ENCODE results near the gene ROR1. TPM values are rescaled to one million over a fixed set of nuclear protein-coding genes. Genes with fewer than 3 reads are reported as not detected.

Gene ROR1
- total RNA-seq, 4 donors from 2014 or later, result 2.6 to 37.6 (median 11.5) TPM

- no peaks in the 10 kb centered on the region for H3K27me3 ChIP-seq
- DNase-seq, result no peak
- TF ChIP-seq POLR2A (IDR thresholded peaks at IDR 0.05) (no peak), CTCF (IDR thresholded peaks at IDR 0.05) (no peak)
- no peaks in the 10 kb centered on the region for H3K4me1 ChIP-seq
- H3K36me3 ChIP-seq, result no peaks in the 10 kb centered on the region
- no peak overlapping the region for H3K27ac ChIP-seq
- no peak overlapping the region for H3K4me3 ChIP-seq
- H3K9me3 ChIP-seq, result no peaks in the 10 kb centered on the region
- intact Hi-C loops (cut with DNase I; ENCODE audit: low total_unique reads), result no loop called here
Observed at GRCh38 chr1:63983391-63984256, 209.8 kb downstream of the ROR1 start.

DNA sequence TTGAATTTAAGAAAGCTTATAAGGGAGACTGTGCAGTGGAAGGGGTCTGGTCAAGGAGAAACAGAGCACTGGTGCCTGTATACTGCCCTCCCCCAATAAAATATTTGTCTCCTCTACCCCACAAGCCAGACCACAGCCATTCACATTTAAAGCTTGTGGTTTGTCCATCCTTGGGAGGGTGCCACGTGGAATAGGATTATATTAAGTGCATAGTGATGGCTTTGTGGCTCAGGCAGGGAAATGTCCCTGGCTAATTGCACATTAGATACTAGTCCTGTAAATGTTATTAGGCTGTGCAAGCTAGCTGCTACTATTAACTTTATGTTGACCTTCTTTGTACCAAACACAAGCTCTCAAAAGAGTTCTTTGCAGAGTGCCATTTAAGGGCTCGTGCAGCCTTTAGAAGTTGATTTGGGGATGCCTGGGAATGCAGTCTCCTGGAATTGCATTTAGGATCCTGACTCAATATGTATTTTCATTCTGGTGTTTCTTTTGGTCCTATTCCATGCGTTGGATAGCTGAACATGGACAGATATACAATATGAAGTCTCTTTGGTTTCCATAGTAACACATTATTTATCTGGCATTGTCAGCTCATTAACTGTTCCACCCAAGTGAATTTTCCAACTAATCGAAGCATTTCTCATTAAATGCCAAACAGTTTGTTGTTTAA, 210.6 kb downstream of the ROR1 start:
- Histone ChIP-seq H3K27me3 (no peaks in the 10 kb centered on the region), H3K36me3 (no peaks in the 10 kb centered on the region), H3K27ac (no peak overlapping the region), H3K4me1 (no peaks in the 10 kb centered on the region), H3K9me3 (no peaks in the 10 kb centered on the region), H3K4me3 (no peak overlapping the region)
- no peak for TF ChIP-seq CTCF (IDR thresholded peaks at IDR 0.05)
- TF ChIP-seq POLR2A (IDR thresholded peaks at IDR 0.05), result no peak
- no peak for DNase-seq
- intact Hi-C loops (cut with DNase I; ENCODE audit: low total_unique reads), result no loop called here

- Histone ChIP-seq H3K27ac (no peak overlapping the region), H3K4me1 (no peaks in the 10 kb centered on the region), H3K36me3 (no peaks in the 10 kb centered on the region), H3K4me3 (no peak overlapping the region), H3K9me3 (no peaks in the 10 kb centered on the region), H3K27me3 (no peaks in the 10 kb centered on the region)
- intact Hi-C loops (cut with DNase I; ENCODE audit: low total_unique reads), result no loop called here
- no peak for TF ChIP-seq POLR2A (IDR thresholded peaks at IDR 0.05)
- no peak for TF ChIP-seq CTCF (IDR thresholded peaks at IDR 0.05)
- DNase-seq, result no peak
Observed at GRCh38 chr1:63984930-63985290, 211.1 kb downstream of the ROR1 start.

GRCh38 chr1:63987014-63987627, 213.3 kb downstream of the ROR1 start:
- H3K36me3 ChIP-seq, result no peaks in the 10 kb centered on the region
- no peak overlapping the region for H3K4me3 ChIP-seq
- no peaks in the 10 kb centered on the region for H3K27me3 ChIP-seq
- intact Hi-C loops (cut with DNase I; ENCODE audit: low total_unique reads), result no loop called here
- no peak for DNase-seq
- no peaks in the 10 kb centered on the region for H3K9me3 ChIP-seq
- no peaks in the 10 kb centered on the region for H3K4me1 ChIP-seq
- TF ChIP-seq CTCF (IDR thresholded peaks at IDR 0.05) (no peak), POLR2A (IDR thresholded peaks at IDR 0.05) (no peak)
- H3K27ac ChIP-seq, result no peak overlapping the region

- intact Hi-C loops (cut with DNase I; ENCODE audit: low total_unique reads), result no loop called here
- DNase-seq, result no peak
- TF ChIP-seq POLR2A (IDR thresholded peaks at IDR 0.05) (no peak), CTCF (IDR thresholded peaks at IDR 0.05) (no peak)
- Histone ChIP-seq H3K27me3 (no peaks in the 10 kb centered on the region), H3K4me1 (no peaks in the 10 kb centered on the region), H3K27ac (no peak overlapping the region), H3K36me3 (no peaks in the 10 kb centered on the region), H3K9me3 (no peaks in the 10 kb centered on the region), H3K4me3 (no peak overlapping the region)
Observed at GRCh38 chr1:63987628-63988024, 213.8 kb downstream of the ROR1 start.

Data from uterus (tissue), 4 donors.